HepG2 (cell line): ENCODE measurements around the gene ADPGK. TPM values are rescaled to one million over a fixed set of nuclear protein-coding genes. Genes with fewer than 3 reads are reported as not detected.

Experiments
- ARNT2 ChIP-seq: sonication (generic); formaldehyde crosslinking; IDR thresholded peaks from 2 replicates; pipeline ENCODE4 v1.8.0; 2022; ENCODE audit warnings: mild to moderate bottlenecking, low read depth, missing genetic modification reagents, moderate library complexity
- BCLAF1 ChIP-seq: fragments of 450-650 bp; IDR thresholded peaks from 2 replicates; pipeline ENCODE4 v1.6.1; 2017; ENCODE audit warnings: mild to moderate bottlenecking
- BORCS8-MEF2B ChIP-seq: sonication (generic); formaldehyde crosslinking; IDR thresholded peaks from 2 replicates; pipeline ENCODE4 v1.8.0; 2022; ENCODE audit warnings: mild to moderate bottlenecking, missing genetic modification reagents
- FOXP4 ChIP-seq: sonication (generic); formaldehyde crosslinking; IDR thresholded peaks from 2 replicates; pipeline ENCODE4 v1.4.0; 2020; ENCODE audit warnings: missing genetic modification reagents
- IRF2 ChIP-seq: IDR thresholded peaks from 2 replicates; pipeline ENCODE4 v1.6.1; 2018; ENCODE audit warnings: missing genetic modification reagents, missing compliant biosample characterization
- STAG1 ChIP-seq: sonication (generic); formaldehyde crosslinking; IDR thresholded peaks from 2 replicates; pipeline ENCODE4 v1.4.0; 2020; ENCODE audit warnings: missing genetic modification reagents
- TEAD3 ChIP-seq: optimal IDR thresholded peaks from 2 replicates; pipeline ENCODE3; 2016; ENCODE audit warnings: borderline replicate concordance
- ZBTB4 ChIP-seq: sonication (generic); formaldehyde crosslinking; IDR thresholded peaks from 2 replicates; pipeline ENCODE4 v1.4.0; 2020; ENCODE audit warnings: missing genetic modification reagents, mild to moderate bottlenecking, borderline replicate concordance
- ZNF121 ChIP-seq: sonication (generic); formaldehyde crosslinking; IDR thresholded peaks from 2 replicates; pipeline ENCODE4 v1.5.0; 2020; ENCODE audit warnings: mild to moderate bottlenecking, missing genetic modification reagents
- ZNF512B ChIP-seq: sonication (generic); formaldehyde crosslinking; IDR thresholded peaks from 2 replicates; pipeline ENCODE4 v1.5.1; 2020; ENCODE audit warnings: missing genetic modification reagents, mild to moderate bottlenecking, borderline replicate concordance
- polyA plus RNA-seq, 8 experiments: library from polyadenylated mRNA; depleted of rRNA in 3 of 8; stranded (reverse) in 7 of 8; unstranded in 1 of 8; fragments of >200 nt; fragmentation: Illumina TruSeq in 4 of 8; extraction: Trizol in 4 of 8; gene quantifications; 2 replicates each; pipeline versions ENCODE4 v1.2.1 to v1.2.3, GENCODE V29; 2011 to 2016; ENCODE audit warnings: low read depth in 4 of 8, missing spikeins in 1 of 8, mixed read lengths in 1 of 8; ENCODE audit not compliant: insufficient read depth in 1 of 8
- total RNA-seq, 5 experiments: library from RNA; depleted of rRNA; stranded (reverse); fragments of >200 nt; fragmentation: Illumina TruSeq; extraction: Trizol; gene quantifications; 2 replicates each; pipeline ENCODE4 v1.2.3, GENCODE V29; 2016; ENCODE audit warnings: low read depth in 1 of 5
- TF ChIP-seq, protein P1 (sequence below): sonication (generic); formaldehyde crosslinking; IDR thresholded peaks from 2 replicates; pipeline ENCODE4 v1.4.0; 2020; ENCODE audit warnings: mild to moderate bottlenecking, low read depth, missing genetic modification reagents
- TF ChIP-seq, protein P2 (sequence below): sonication (generic); formaldehyde crosslinking; IDR thresholded peaks from 2 replicates; pipeline ENCODE4 v1.8.1; 2023; ENCODE audit warnings: missing genetic modification reagents, inconsistent platforms, borderline replicate concordance
- TF ChIP-seq, protein P3 (sequence below): sonication (generic); formaldehyde crosslinking; IDR thresholded peaks from 2 replicates; pipeline ENCODE4 v1.5.0; 2020; ENCODE audit warnings: missing genetic modification reagents

ADPGK gene
- total and polyA plus RNA-seq, 2 of the 13 experiments (the other 11 are each of a cell fraction or from before 2014, with no cell fraction given) = 61.6 to 67.5 TPM

DNA sequence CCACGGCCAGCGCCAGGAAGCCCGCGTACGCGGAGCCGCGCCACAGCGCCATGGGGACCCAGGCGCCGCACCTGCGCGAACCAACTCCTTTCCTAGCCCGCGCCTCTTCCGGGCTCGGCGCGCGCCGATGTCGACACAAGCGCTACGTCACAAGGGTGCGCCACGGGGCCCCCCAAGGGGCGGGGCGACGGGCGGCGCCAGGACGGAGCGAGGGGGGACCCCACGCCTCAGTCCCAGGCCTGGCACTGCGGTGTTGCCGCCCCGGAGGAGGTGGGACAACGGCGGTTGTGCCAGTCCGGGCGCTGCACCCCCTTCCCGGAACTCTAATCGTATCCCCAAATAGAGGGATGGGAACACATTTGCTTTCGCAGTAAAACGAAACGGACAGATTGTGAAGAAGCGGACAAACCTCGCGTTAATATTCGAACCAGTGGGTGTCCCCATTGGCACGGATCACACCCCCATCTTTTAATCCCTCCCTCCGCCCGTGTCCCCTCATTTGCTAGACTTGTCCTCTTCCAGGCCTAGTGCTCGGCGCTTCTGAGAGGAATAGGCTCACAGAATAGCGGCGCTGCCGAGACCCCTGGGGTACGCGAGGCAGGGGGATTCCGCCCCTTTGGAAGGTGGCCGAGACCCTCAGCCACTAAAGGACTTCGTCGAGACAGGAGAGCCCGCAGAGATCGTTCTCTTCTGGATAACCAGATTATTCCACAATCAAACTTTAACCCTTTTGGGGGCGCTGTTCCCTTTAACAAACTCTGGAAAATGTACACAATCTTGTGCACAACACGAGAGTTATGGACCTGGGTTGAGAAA lies at the start of gene ADPGK (continued):
- TF ChIP-seq BCLAF1 (no peak), ZNF512B (CRISPR knock-in tag) (no peak), ARNT2 (CRISPR knock-in tag) (peak; percentile 90), ZBTB4 (CRISPR knock-in tag) (no peak), STAG1 (peak; percentile 32), BORCS8-MEF2B (CRISPR knock-in tag) (peak; percentile 66), IRF2 (CRISPR knock-in tag) (peak; percentile 90), TEAD3 (CRISPR knock-in tag) (peak; percentile 73), ZNF121 (CRISPR knock-in tag) (peak; percentile 68), FOXP4 (CRISPR knock-in tag) (no peak; the same call in 1 of the 2 replicates)
- TF ChIP-seq, protein P1, sequence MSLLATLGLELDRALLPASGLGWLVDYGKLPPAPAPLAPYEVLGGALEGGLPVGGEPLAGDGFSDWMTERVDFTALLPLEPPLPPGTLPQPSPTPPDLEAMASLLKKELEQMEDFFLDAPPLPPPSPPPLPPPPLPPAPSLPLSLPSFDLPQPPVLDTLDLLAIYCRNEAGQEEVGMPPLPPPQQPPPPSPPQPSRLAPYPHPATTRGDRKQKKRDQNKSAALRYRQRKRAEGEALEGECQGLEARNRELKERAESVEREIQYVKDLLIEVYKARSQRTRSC (CRISPR knock-in tag) = no peak
- TF ChIP-seq, protein P2, sequence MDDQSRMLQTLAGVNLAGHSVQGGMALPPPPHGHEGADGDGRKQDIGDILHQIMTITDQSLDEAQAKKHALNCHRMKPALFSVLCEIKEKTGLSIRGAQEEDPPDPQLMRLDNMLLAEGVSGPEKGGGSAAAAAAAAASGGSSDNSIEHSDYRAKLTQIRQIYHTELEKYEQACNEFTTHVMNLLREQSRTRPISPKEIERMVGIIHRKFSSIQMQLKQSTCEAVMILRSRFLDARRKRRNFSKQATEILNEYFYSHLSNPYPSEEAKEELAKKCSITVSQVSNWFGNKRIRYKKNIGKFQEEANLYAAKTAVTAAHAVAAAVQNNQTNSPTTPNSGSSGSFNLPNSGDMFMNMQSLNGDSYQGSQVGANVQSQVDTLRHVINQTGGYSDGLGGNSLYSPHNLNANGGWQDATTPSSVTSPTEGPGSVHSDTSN = no peak
- TF ChIP-seq, protein P3, sequence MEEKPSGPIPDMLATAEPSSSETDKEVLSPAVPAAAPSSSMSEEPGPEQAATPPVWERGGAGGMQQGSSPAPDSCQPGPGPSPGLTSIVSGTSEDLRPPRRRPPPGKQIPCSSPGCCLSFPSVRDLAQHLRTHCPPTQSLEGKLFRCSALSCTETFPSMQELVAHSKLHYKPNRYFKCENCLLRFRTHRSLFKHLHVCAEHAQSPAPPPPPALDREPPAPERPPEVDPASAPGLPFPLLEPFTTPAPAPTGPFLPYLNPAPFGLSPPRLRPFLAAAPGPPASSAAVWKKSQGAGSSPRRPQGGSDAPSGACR (CRISPR knock-in tag) = peak; percentile 65; the same call in 1 of the 2 replicates
